Bronchial epithelial cell (primary cell): ENCODE results near the gene MAST1. TPM values are rescaled to one million over a fixed set of nuclear protein-coding genes. Genes with fewer than 3 reads are reported as not detected.
"Not testable (repeated sequence)": the region's sequence is repeated elsewhere in the genome, so short reads cannot be mapped to it uniquely, and the experiment has no call there.

Source experiments
- DNase-seq: peaks from one replicate; pipeline ENCODE4 v3.0.0-alpha.2; 2010; ENCODE audit warnings: low read depth
- FAIRE-seq: peaks from 2 replicates; lab custom pipeline; 2011; peaks lifted over from hg19 to GRCh38; lab: Jason Lieb, UNC
- H3K27me3 ChIP-seq: 2 replicates; pipeline ENCODE4 v1.5.1; 2011; ENCODE audit warnings: low read length; ENCODE audit not compliant: control insufficient read depth, insufficient read depth
- H3K36me3 ChIP-seq: 2 replicates; pipeline ENCODE4 v1.5.1; 2011; ENCODE audit warnings: low read length; ENCODE audit not compliant: control insufficient read depth, insufficient read depth
- H3K4me3 ChIP-seq: 2 replicates; pipeline ENCODE4 v1.5.1; 2011; ENCODE audit warnings: mild to moderate bottlenecking, low read depth, low read length, control low read depth
- total RNA-seq: library from RNA; depleted of rRNA; stranded (reverse); fragments of >200 nt; gene quantifications from 2 replicates; pipeline ENCODE4 v1.2.1, GENCODE V29; 2014
- TF ChIP-seq, protein P1 (sequence below): IDR thresholded peaks from 2 replicates; pipeline ENCODE4 v1.5.1; 2011; ENCODE audit warnings: mild to moderate bottlenecking, moderate library complexity, low read length, control low read depth, inconsistent platforms; ENCODE audit not compliant: insufficient read depth, severe bottlenecking

Gene MAST1
- total RNA-seq, 1 donor from 2014 or later = 0.26 TPM

DNA sequence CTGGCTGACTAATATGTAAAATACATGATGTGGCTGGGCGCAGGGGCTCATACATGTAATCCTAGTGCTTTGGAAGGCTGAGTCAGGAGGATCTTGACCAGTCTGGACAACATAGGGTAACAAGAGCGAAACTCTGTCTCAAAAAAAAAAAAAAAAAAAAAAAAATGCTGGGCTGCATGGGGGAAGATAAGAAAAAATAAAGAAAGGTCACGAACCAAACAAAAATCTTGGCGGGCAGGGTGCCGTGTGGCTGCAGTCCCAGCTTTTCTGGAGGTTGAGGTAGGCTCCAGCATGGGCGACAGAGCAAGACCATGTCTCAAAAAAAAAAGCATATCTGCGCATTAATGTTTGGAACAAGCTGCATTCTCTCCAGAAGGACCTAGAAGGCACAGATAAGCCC lies 23.2 kb upstream of the MAST1 start:
- peaks cover 1% of the 10 kb centered on the region for H3K36me3 ChIP-seq
- no peak for FAIRE-seq

DNA sequence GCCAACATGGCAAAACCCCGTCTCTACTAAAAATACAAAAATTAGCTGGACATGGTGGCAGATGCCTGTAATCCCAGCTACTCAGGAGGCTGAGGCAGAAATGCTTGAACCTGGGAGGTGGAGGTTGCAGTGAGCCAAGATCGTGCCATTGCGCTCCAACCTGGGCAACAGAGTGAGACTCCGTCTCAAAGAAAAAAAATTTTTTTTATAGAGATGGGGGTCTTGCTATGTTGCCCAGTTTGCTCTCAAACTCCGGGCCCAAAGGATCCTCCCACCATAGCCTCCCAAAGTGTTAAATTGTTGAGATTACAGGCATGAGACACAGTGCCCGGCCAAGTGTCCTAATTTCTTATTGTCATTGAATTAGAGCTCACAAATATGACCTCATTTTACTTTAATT lies 21.1 kb upstream of the MAST1 start:
- not testable (repeated sequence) for H3K36me3 ChIP-seq, FAIRE-seq, H3K4me3 ChIP-seq, H3K27me3 ChIP-seq, DNase-seq

More for the DNA sequence above, 23.2 kb upstream of the MAST1 start:
- TF ChIP-seq, protein P1, sequence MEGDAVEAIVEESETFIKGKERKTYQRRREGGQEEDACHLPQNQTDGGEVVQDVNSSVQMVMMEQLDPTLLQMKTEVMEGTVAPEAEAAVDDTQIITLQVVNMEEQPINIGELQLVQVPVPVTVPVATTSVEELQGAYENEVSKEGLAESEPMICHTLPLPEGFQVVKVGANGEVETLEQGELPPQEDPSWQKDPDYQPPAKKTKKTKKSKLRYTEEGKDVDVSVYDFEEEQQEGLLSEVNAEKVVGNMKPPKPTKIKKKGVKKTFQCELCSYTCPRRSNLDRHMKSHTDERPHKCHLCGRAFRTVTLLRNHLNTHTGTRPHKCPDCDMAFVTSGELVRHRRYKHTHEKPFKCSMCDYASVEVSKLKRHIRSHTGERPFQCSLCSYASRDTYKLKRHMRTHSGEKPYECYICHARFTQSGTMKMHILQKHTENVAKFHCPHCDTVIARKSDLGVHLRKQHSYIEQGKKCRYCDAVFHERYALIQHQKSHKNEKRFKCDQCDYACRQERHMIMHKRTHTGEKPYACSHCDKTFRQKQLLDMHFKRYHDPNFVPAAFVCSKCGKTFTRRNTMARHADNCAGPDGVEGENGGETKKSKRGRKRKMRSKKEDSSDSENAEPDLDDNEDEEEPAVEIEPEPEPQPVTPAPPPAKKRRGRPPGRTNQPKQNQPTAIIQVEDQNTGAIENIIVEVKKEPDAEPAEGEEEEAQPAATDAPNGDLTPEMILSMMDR = no peak
- Histone ChIP-seq H3K27me3 (no peaks in the 10 kb centered on the region), H3K4me3 (no peak overlapping the region)
- no peak for DNase-seq

DNA sequence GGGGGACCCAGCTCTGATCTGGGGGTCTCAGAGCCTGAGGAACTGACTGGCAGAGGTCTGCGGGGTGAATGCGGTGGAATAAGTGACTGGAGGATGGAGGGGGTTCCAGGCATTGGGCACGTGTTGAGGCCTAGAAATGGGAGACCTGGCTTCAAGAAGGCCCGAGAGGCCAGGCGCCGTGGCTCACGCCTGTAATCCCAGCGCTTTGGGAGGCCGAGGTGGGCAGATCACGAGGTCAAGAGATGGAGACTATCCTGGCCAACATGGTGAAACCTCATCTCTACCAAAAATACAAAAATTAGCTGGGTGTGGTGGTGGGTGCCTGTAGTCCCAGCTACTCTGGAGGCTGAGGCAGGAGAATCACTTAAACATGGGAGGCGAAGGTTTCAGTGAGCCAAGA lies 20.5 kb upstream of the MAST1 start:
- not testable (repeated sequence) for DNase-seq, H3K27me3 ChIP-seq, H3K4me3 ChIP-seq, H3K36me3 ChIP-seq, FAIRE-seq

DNA sequence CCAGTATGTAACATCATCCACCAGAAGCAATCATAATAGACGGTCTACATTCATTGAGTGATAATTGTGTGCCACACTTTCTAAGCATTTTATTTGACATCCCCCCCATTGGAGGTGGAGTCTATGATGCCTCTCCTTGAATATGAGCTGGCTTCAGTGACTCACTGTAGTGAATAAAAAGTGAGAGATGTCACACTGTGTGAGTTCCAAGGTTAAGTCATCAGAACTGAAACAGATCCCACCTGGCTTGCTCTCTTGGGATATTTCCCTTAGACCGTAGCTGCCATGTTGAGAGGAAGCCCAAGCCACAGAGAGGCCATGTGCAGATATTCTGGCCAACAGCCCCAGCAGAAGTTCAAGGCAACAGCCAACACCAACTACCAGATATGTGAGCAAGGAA lies 16.6 kb upstream of the MAST1 start:
- no peak overlapping the region for H3K4me3 ChIP-seq
- no peaks in the 10 kb centered on the region for H3K36me3 ChIP-seq
- DNase-seq (peak; percentile 39), FAIRE-seq (no peak)
- H3K27me3 ChIP-seq = no peaks in the 10 kb centered on the region
- TF ChIP-seq, protein P1 = no peak

DNA sequence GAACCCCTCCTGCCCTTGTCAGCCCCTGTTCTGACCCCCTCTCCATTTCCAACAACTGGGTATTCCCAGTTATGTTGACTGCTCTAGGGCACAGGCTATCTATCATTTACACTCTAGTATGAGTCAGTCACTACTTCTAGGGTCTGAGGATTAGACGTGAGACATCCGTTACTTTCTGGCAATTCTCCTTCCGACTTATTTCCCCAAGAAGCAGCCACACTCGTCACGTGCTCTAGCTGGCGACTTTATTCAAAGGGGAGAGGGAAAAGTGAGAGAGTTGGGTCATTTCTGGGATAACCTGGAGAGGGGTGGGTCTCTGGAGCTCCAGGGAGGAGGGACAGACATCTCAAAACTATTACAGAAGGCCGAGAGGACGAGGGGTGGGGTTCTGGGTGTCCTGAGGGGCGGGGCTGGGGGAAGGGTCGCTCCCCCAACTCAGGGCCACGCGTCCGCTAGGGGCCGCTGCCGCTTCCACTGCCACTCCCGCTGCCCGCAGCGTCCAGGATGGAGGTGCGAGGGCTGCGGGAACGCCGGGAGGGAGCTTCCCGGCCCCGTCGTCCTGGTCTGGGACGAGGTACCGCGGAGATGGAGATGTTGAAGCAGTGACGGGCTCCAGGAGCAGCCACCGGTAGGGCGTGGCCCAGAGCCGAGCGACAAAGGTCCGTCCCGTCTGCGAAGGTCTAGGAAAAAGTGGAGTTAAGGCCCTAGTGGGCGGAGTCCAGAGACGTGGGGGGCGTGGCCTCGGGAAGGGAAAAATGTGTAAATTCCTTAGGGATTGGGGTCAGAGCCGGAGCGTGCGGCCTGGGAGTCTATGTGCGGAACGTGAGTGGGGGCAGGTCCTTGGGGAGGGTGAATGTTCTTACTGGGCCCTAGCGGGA lies 12.8 kb upstream of the MAST1 start:
- FAIRE-seq (no peak), DNase-seq (no peak)
- no peaks in the 10 kb centered on the region for H3K36me3 ChIP-seq
- no peaks in the 10 kb centered on the region for H3K27me3 ChIP-seq
- TF ChIP-seq, protein P1 = peak; percentile 56
- H3K4me3 ChIP-seq = no peak overlapping the region

DNA sequence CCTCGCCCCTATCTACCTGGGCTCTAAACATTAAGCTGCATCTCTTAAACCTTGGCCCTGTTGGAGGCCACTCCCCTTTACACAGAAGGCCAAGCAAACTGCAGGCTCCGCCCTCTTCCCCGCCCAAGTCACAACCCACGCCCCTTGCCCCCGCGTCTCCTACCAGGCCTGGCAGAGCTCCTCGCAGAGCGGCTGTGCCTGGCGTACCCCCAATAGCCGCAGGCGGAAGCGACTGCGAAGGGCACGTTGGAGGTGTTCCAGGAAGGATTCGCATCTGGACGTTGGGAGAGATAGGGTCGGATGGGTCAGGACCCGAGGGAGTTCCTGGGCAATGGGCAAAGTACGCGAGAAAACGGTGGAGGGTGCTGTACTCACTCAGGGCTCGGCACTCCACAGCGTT lies 9.8 kb upstream of the MAST1 start:
- TF ChIP-seq, protein P1 = no peak
- Histone ChIP-seq H3K4me3 (no peak overlapping the region), H3K36me3 (no peaks in the 10 kb centered on the region), H3K27me3 (peaks cover 5% of the 10 kb centered on the region)
- FAIRE-seq = no peak
- DNase-seq = no peak

DNA sequence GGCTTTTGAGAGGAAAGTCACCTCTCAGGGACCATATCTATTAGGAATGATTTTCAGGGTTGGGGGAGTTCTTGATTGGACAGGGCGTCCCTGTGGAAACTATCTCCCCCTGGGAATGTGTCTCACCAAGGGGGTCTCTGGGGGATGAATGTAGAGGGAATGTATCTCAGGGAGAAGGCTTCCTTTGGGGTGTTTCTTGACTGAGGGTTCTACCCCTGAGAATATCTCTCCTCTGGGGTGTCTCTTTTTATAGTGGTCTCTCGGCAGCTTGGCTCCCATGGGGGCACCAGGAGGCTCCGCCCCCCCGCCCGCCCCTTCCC lies 4.9 kb upstream of the MAST1 start:
- Histone ChIP-seq H3K36me3 (no peaks in the 10 kb centered on the region), H3K27me3 (peaks cover 27% of the 10 kb centered on the region), H3K4me3 (no peak overlapping the region)
- TF ChIP-seq, protein P1 = no peak
- DNase-seq = no peak
- no peak for FAIRE-seq
